ENCODE measurements around the gene LTA.

DNA sequence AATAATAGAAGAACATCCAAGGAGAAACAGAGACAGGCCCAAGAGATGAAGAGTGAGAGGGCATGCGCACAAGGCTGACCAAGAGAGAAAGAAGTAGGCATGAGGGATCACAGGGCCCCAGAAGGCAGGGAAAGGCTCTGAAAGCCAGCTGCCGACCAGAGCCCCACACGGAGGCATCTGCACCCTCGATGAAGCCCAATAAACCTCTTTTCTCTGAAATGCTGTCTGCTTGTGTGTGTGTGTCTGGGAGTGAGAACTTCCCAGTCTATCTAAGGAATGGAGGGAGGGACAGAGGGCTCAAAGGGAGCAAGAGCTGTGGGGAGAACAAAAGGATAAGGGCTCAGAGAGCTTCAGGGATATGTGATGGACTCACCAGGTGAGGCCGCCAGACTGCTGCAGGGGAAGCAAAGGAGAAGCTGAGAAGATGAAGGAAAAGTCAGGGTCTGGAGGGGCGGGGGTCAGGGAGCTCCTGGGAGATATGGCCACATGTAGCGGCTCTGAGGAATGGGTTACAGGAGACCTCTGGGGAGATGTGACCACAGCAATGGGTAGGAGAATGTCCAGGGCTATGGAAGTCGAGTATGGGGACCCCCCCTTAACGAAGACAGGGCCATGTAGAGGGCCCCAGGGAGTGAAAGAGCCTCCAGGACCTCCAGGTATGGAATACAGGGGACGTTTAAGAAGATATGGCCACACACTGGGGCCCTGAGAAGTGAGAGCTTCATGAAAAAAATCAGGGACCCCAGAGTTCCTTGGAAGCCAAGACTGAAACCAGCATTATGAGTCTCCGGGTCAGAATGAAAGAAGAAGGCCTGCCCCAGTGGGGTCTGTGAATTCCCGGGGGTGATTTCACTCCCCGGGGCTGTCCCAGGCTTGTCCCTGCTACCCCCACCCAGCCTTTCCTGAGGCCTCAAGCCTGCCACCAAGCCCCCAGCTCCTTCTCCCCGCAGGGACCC lies 2.3 kb downstream of the LTA start:
- TF ChIP-seq GATA2 (IDR thresholded peaks at IDR 0.05; ENCODE audit: low read depth, low read length), result no peak
- no peak for TF ChIP-seq GATA3 (IDR thresholded peaks at IDR 0.05; ENCODE audit: low read depth, low read length)
